Activated CD8-positive, alpha-beta T cell treated with anti-CD3 and anti-CD28 coated beads for 36 hours (primary cell): ENCODE results near the gene LRP1B. TPM values are rescaled to one million over a fixed set of nuclear protein-coding genes. Genes with fewer than 3 reads are reported as not detected.

Source experiments
- ATAC-seq: fragments of 200-7000 bp; cut with Tn5 transposase; one replicate; pipeline ENCODE4 v1.10.0; 2021; ENCODE audit warnings: mild to moderate bottlenecking, moderate library complexity
- CTCF ChIA-PET: fragments of 350-600 bp; sonication (Branson Sonifier 250); formaldehyde crosslinking; loops from one replicate; lab custom pipeline; 2021; ENCODE audit warnings: antibody characterized with exemption; lab: Charles Lee
- POLR2A ChIA-PET: fragments of 350-600 bp; sonication (Branson Sonifier 250); formaldehyde crosslinking; loops from one replicate; lab custom pipeline; 2021; ENCODE audit warnings: antibody characterized with exemption; lab: Charles Lee
- DNase-seq: peaks from one replicate; pipeline ENCODE4 v3.0.0-alpha.2; 2020
- H3K27ac Mint-ChIP-seq: one replicate; pipeline ENCODE4 v1.8.0; 2021; ENCODE audit warnings: mild to moderate bottlenecking, mixed read lengths
- H3K27me3 Mint-ChIP-seq: one replicate; pipeline ENCODE4 v1.8.0; 2021; ENCODE audit warnings: mixed read lengths
- H3K36me3 Mint-ChIP-seq: one replicate; pipeline ENCODE4 v1.8.0; 2021; ENCODE audit warnings: low read depth, mixed read lengths
- H3K4me1 Mint-ChIP-seq: one replicate; pipeline ENCODE4 v1.8.0; 2021; ENCODE audit warnings: low read depth, mixed read lengths
- H3K4me3 Mint-ChIP-seq: one replicate; pipeline ENCODE4 v1.8.0; 2021; ENCODE audit warnings: mild to moderate bottlenecking, moderate library complexity, mixed read lengths
- H3K9me3 Mint-ChIP-seq: one replicate; pipeline ENCODE4 v1.8.0; 2021; ENCODE audit warnings: mixed read lengths
- CTCF ChIP-seq: fragments of 200-600 bp; IDR thresholded peaks from one replicate; pipeline ENCODE4 v1.8.0; 2022; ENCODE audit warnings: antibody characterized with exemption, mild to moderate bottlenecking
- intact Hi-C: fragments of 100-400 bp; cut with micrococcal nuclease; formaldehyde crosslinking; loops from one replicate; pipeline ENCODE4 v1.10.0; 2022
- total RNA-seq, 2 experiments: library from RNA; stranded (reverse); gene quantifications; one replicate each; pipeline ENCODE4 v1.2.3, GENCODE V29; 2021

Gene LRP1B
- total RNA-seq, 2 experiments from 2014 or later, result not detected

GRCh38 chr2:141423124-141423523 is 707.7 kb downstream of the LRP1B start:
- no peak for DNase-seq
- ATAC-seq, result no peak
- POLR2A ChIA-PET, result no interaction called here
- intact Hi-C loops, result no loop called here
- no peaks in the 10 kb centered on the region for H3K27me3 Mint-ChIP-seq
- no peak overlapping the region for H3K4me3 Mint-ChIP-seq
- no peaks in the 10 kb centered on the region for H3K4me1 Mint-ChIP-seq
- no peaks in the 10 kb centered on the region for H3K36me3 Mint-ChIP-seq
- no peak overlapping the region for H3K27ac Mint-ChIP-seq
- H3K9me3 Mint-ChIP-seq, result no peaks in the 10 kb centered on the region
- no peak for TF ChIP-seq CTCF
- CTCF ChIA-PET, result no interaction called here

- ChIA-PET POLR2A (no interaction called here), CTCF (no interaction called here)
- TF ChIP-seq CTCF, result no peak
- Mint-ChIP-seq H3K4me3 (no peak overlapping the region), H3K36me3 (no peaks in the 10 kb centered on the region), H3K27me3 (no peaks in the 10 kb centered on the region), H3K9me3 (peaks cover 5% of the 10 kb centered on the region), H3K4me1 (no peaks in the 10 kb centered on the region), H3K27ac (no peak overlapping the region)
- no peak for ATAC-seq
- no peak for DNase-seq
- intact Hi-C loops, result no loop called here
Observed at GRCh38 chr2:141417246-141417797, 713.5 kb downstream of the LRP1B start.

GRCh38 chr2:141411419-141411818 is 719.4 kb downstream of the LRP1B start:
- CTCF ChIA-PET, result no interaction called here
- intact Hi-C loops, result no loop called here
- POLR2A ChIA-PET, result no interaction called here

GRCh38 chr2:141399270-141399669 is 731.5 kb downstream of the LRP1B start:
- Mint-ChIP-seq H3K27ac (no peak overlapping the region), H3K27me3 (no peaks in the 10 kb centered on the region)
- intact Hi-C loops, result no loop called here

More at GRCh38 chr2:141411419-141411818, 719.4 kb downstream of the LRP1B start:
- H3K27me3 Mint-ChIP-seq, result no peaks in the 10 kb centered on the region
- no peak for TF ChIP-seq CTCF
- H3K27ac Mint-ChIP-seq, result no peak overlapping the region
- no peaks in the 10 kb centered on the region for H3K36me3 Mint-ChIP-seq
- ATAC-seq, result no peak
- no peak for DNase-seq
- H3K9me3 Mint-ChIP-seq, result peaks cover 3% of the 10 kb centered on the region
- H3K4me1 Mint-ChIP-seq, result no peaks in the 10 kb centered on the region
- no peak overlapping the region for H3K4me3 Mint-ChIP-seq

GRCh38 chr2:141393214-141393545 is 737.6 kb downstream of the LRP1B start:
- no peaks in the 10 kb centered on the region for H3K36me3 Mint-ChIP-seq
- TF ChIP-seq CTCF, result no peak
- intact Hi-C loops, result no loop called here
- DNase-seq, result no peak
- ATAC-seq, result no peak
- POLR2A ChIA-PET, result no interaction called here
- H3K27ac Mint-ChIP-seq, result no peak overlapping the region
- H3K4me3 Mint-ChIP-seq, result no peak overlapping the region
- H3K9me3 Mint-ChIP-seq, result peaks cover 6% of the 10 kb centered on the region
- no peaks in the 10 kb centered on the region for H3K27me3 Mint-ChIP-seq
- H3K4me1 Mint-ChIP-seq, result no peaks in the 10 kb centered on the region
- CTCF ChIA-PET, result no interaction called here

More at GRCh38 chr2:141399270-141399669, 731.5 kb downstream of the LRP1B start:
- ATAC-seq, result no peak
- CTCF ChIA-PET, result interaction anchor here (0.6 kb wide), 1 partner anchor 41 kb away, joined by 3 read pairs; no protein-coding TSS in a partner anchor
- Mint-ChIP-seq H3K4me3 (no peak overlapping the region), H3K9me3 (peaks cover 3% of the 10 kb centered on the region), H3K36me3 (no peaks in the 10 kb centered on the region), H3K4me1 (no peaks in the 10 kb centered on the region)
- DNase-seq, result no peak
- POLR2A ChIA-PET, result no interaction called here
- no peak for TF ChIP-seq CTCF
